ENCODE results near the gene TAS2R60.

The TAS2R60 gene

GRCh38 chr7:143444785-143445184, 1.5 kb downstream of the TAS2R60 start:
- Histone ChIP-seq H3K4me3 (ENCODE audit: low read depth, low read length) (no peak overlapping the region), H3K36me3 (no peaks in the 10 kb centered on the region), H3K9me3 (ENCODE audit: severe bottlenecking) (no peaks in the 10 kb centered on the region), H3K27me3 (ENCODE audit: insufficient read depth, low read depth, severe bottlenecking) (no peaks in the 10 kb centered on the region), H3K27ac (no peak overlapping the region)
- DNase-seq, result no peak
- no peak for TF ChIP-seq CTCF (IDR thresholded peaks at IDR 0.05; ENCODE audit: low read depth, low read length)

GRCh38 chr7:143447466-143447865, 4.2 kb downstream of the TAS2R60 start:
- Histone ChIP-seq H3K9me3 (ENCODE audit: severe bottlenecking) (no peaks in the 10 kb centered on the region), H3K4me3 (ENCODE audit: low read depth, low read length) (no peak overlapping the region), H3K36me3 (no peaks in the 10 kb centered on the region), H3K27ac (no peak overlapping the region), H3K27me3 (ENCODE audit: insufficient read depth, low read depth, severe bottlenecking) (no peaks in the 10 kb centered on the region)
- DNase-seq, result no peak
- no peak for TF ChIP-seq CTCF (IDR thresholded peaks at IDR 0.05; ENCODE audit: low read depth, low read length)

GRCh38 chr7:143448429-143448828, 5.2 kb downstream of the TAS2R60 start:
- no peak overlapping the region for H3K27ac ChIP-seq
- no peaks in the 10 kb centered on the region for H3K9me3 ChIP-seq (ENCODE audit: severe bottlenecking)
- H3K36me3 ChIP-seq, result no peaks in the 10 kb centered on the region
- no peak for DNase-seq
- TF ChIP-seq CTCF (IDR thresholded peaks at IDR 0.05; ENCODE audit: low read depth, low read length), result no peak
- no peak overlapping the region for H3K4me3 ChIP-seq (ENCODE audit: low read depth, low read length)
- H3K27me3 ChIP-seq (ENCODE audit: insufficient read depth, low read depth, severe bottlenecking), result no peaks in the 10 kb centered on the region

GRCh38 chr7:143449793-143450192, 6.5 kb downstream of the TAS2R60 start:
- no peak overlapping the region for H3K27ac ChIP-seq
- no peaks in the 10 kb centered on the region for H3K36me3 ChIP-seq
- H3K9me3 ChIP-seq (ENCODE audit: severe bottlenecking), result no peaks in the 10 kb centered on the region
- TF ChIP-seq CTCF (IDR thresholded peaks at IDR 0.05; ENCODE audit: low read depth, low read length), result no peak
- no peak for DNase-seq
- no peak overlapping the region for H3K4me3 ChIP-seq (ENCODE audit: low read depth, low read length)
- H3K27me3 ChIP-seq (ENCODE audit: insufficient read depth, low read depth, severe bottlenecking), result no peaks in the 10 kb centered on the region

GRCh38 chr7:143451122-143451521, 7.9 kb downstream of the TAS2R60 start:
- Histone ChIP-seq H3K27ac (no peak overlapping the region), H3K27me3 (ENCODE audit: insufficient read depth, low read depth, severe bottlenecking) (no peaks in the 10 kb centered on the region), H3K36me3 (no peaks in the 10 kb centered on the region), H3K4me3 (ENCODE audit: low read depth, low read length) (no peak overlapping the region), H3K9me3 (ENCODE audit: severe bottlenecking) (no peaks in the 10 kb centered on the region)
- TF ChIP-seq CTCF (IDR thresholded peaks at IDR 0.05; ENCODE audit: low read depth, low read length), result no peak
- no peak for DNase-seq

- no peak for DNase-seq
- Histone ChIP-seq H3K36me3 (no peaks in the 10 kb centered on the region), H3K27me3 (ENCODE audit: insufficient read depth, low read depth, severe bottlenecking) (no peaks in the 10 kb centered on the region), H3K4me3 (ENCODE audit: low read depth, low read length) (no peak overlapping the region), H3K9me3 (ENCODE audit: severe bottlenecking) (no peaks in the 10 kb centered on the region), H3K27ac (no peak overlapping the region)
- no peak for TF ChIP-seq CTCF (IDR thresholded peaks at IDR 0.05; ENCODE audit: low read depth, low read length)
Measured at GRCh38 chr7:143451746-143452145, 8.5 kb downstream of the TAS2R60 start.
